HUES64 (cell line): Measurements from ENCODE around the gene LDLR.
"Not testable (repeated sequence)": the region's sequence is repeated elsewhere in the genome, so short reads cannot be mapped to it uniquely, and the experiment has no call there.

ENCODE experiments used
- H3K27ac ChIP-seq: 2 replicates; pipeline ENCODE4 v1.7.0; 2013; ENCODE audit warnings: low read depth, low read length, inconsistent platforms
- H3K27me3 ChIP-seq: 2 replicates; pipeline ENCODE4 v1.6.1; 2013; ENCODE audit warnings: mild to moderate bottlenecking, low read length; ENCODE audit not compliant: insufficient read depth
- H3K36me3 ChIP-seq: 2 replicates; pipeline ENCODE4 v1.6.1; 2013; ENCODE audit warnings: mild to moderate bottlenecking, low read length; ENCODE audit not compliant: insufficient read depth
- H3K4me1 ChIP-seq: 2 replicates; pipeline ENCODE4 v1.6.1; 2013; ENCODE audit warnings: mild to moderate bottlenecking, low read length, moderate library complexity; ENCODE audit not compliant: insufficient read depth
- H3K4me3 ChIP-seq: 2 replicates; pipeline ENCODE4 v1.5.1; 2013; ENCODE audit warnings: mild to moderate bottlenecking, low read length, moderate library complexity
- H3K9ac ChIP-seq: 2 replicates; pipeline ENCODE4 v1.6.1; 2013; ENCODE audit warnings: mild to moderate bottlenecking, low read depth, low read length
- H3K9me3 ChIP-seq: 2 replicates; pipeline ENCODE4 v1.6.1; 2013; ENCODE audit warnings: low read depth, low read length; ENCODE audit not compliant: insufficient read depth
- WGBS: fragments of 150-250, 120-280 bp; methylation state at CpG from one replicate; pipeline ENCODE4 v1.1.7; 2013; ENCODE audit warnings: missing lambda C conversion rate; 5-methylcytosine and 5-hydroxymethylcytosine counted together

LDLR gene

GRCh38 chr19:11176466-11177193 is 87.4 kb downstream of the LDLR start:
- no peaks in the 10 kb centered on the region for H3K27me3 ChIP-seq
- no peaks in the 10 kb centered on the region for H3K4me1 ChIP-seq
- H3K27ac ChIP-seq: no peak overlapping the region
- H3K36me3 ChIP-seq: peaks cover 48% of the 10 kb centered on the region
- no peaks in the 10 kb centered on the region for H3K9me3 ChIP-seq
- H3K9ac ChIP-seq: no peak overlapping the region
- WGBS: 94% methylated on average over 18 of the region's 18 CpGs
- no peak overlapping the region for H3K4me3 ChIP-seq

- WGBS: 93% methylated on average over 9 of the region's 9 CpGs
- Histone ChIP-seq H3K27ac (no peak overlapping the region), H3K36me3 (peaks cover 43% of the 10 kb centered on the region), H3K27me3 (no peaks in the 10 kb centered on the region), H3K9me3 (no peaks in the 10 kb centered on the region), H3K4me3 (no peak overlapping the region), H3K4me1 (no peaks in the 10 kb centered on the region), H3K9ac (no peak overlapping the region)
Measured at GRCh38 chr19:11177592-11177991, 88.3 kb downstream of the LDLR start.

- not testable (repeated sequence) for H3K4me3 ChIP-seq, H3K27me3 ChIP-seq, H3K9ac ChIP-seq, H3K9me3 ChIP-seq, H3K4me1 ChIP-seq, H3K27ac ChIP-seq
- 94% methylated on average over 9 of the region's 9 CpGs for WGBS
- H3K36me3 ChIP-seq: peaks cover 28% of the 10 kb centered on the region
Measured at GRCh38 chr19:11179145-11179465, 89.8 kb downstream of the LDLR start.

- Histone ChIP-seq H3K27ac (no peak overlapping the region), H3K9ac (no peak overlapping the region), H3K4me3 (no peak overlapping the region), H3K4me1 (no peaks in the 10 kb centered on the region), H3K36me3 (peaks cover 21% of the 10 kb centered on the region), H3K9me3 (no peaks in the 10 kb centered on the region), H3K27me3 (no peaks in the 10 kb centered on the region)
- WGBS: 92% methylated on average over 11 of the region's 11 CpGs
Measured at GRCh38 chr19:11179716-11180297, 90.5 kb downstream of the LDLR start.

- no peaks in the 10 kb centered on the region for H3K4me1 ChIP-seq
- no peak overlapping the region for H3K9ac ChIP-seq
- no peaks in the 10 kb centered on the region for H3K9me3 ChIP-seq
- H3K27ac ChIP-seq: no peak overlapping the region
- no peak overlapping the region for H3K4me3 ChIP-seq
- no peaks in the 10 kb centered on the region for H3K27me3 ChIP-seq
- WGBS: 93% methylated on average over 8 of the region's 8 CpGs
- H3K36me3 ChIP-seq: peaks cover 21% of the 10 kb centered on the region
Measured at GRCh38 chr19:11180346-11180745, 91.1 kb downstream of the LDLR start.

- peaks cover 20% of the 10 kb centered on the region for H3K36me3 ChIP-seq
- not testable (repeated sequence) for H3K4me1 ChIP-seq, H3K27ac ChIP-seq, H3K9ac ChIP-seq, H3K9me3 ChIP-seq, H3K4me3 ChIP-seq, H3K27me3 ChIP-seq
- WGBS: 83% methylated on average over 7 of the region's 8 CpGs
Measured at GRCh38 chr19:11180975-11181374, 91.7 kb downstream of the LDLR start.

- WGBS: 94% methylated on average over 4 of the region's 4 CpGs
- no peak overlapping the region for H3K9ac ChIP-seq
- H3K9me3 ChIP-seq: no peaks in the 10 kb centered on the region
- no peaks in the 10 kb centered on the region for H3K4me1 ChIP-seq
- no peak overlapping the region for H3K4me3 ChIP-seq
- H3K27me3 ChIP-seq: no peaks in the 10 kb centered on the region
- peaks cover 14% of the 10 kb centered on the region for H3K36me3 ChIP-seq
- no peak overlapping the region for H3K27ac ChIP-seq
Measured at GRCh38 chr19:11181488-11181887, 92.2 kb downstream of the LDLR start.
